BE2C (cell line): ENCODE measurements around the gene TAAR2.

Experiments
- DNase-seq: peaks from one replicate; pipeline ENCODE4 v3.0.0-alpha.2; 2020
- H3K27me3 ChIP-seq: fragments of 250-450 bp; sonication (Bioruptor Pico); 2 replicates; pipeline ENCODE4 v1.5.1; 2020; ENCODE audit warnings: mild to moderate bottlenecking
- H3K36me3 ChIP-seq: fragments of 250-450 bp; sonication (Bioruptor Pico); 2 replicates; pipeline ENCODE4 v1.5.1; 2020; ENCODE audit warnings: mild to moderate bottlenecking
- H3K4me1 ChIP-seq: fragments of 250-450 bp; sonication (Bioruptor Pico); 2 replicates; pipeline ENCODE4 v1.5.1; 2020
- H3K4me3 ChIP-seq: 2 replicates; pipeline ENCODE4 v1.5.1; 2011; ENCODE audit warnings: low read depth, low read length
- H3K9me3 ChIP-seq: fragments of 250-450 bp; sonication (Bioruptor Pico); 2 replicates; pipeline ENCODE4 v1.5.1; 2020
- CTCF ChIP-seq: IDR thresholded peaks from 2 replicates; pipeline ENCODE4 v1.5.1; 2012; ENCODE audit warnings: mild to moderate bottlenecking, low read depth, low read length

The TAAR2 gene

DNA sequence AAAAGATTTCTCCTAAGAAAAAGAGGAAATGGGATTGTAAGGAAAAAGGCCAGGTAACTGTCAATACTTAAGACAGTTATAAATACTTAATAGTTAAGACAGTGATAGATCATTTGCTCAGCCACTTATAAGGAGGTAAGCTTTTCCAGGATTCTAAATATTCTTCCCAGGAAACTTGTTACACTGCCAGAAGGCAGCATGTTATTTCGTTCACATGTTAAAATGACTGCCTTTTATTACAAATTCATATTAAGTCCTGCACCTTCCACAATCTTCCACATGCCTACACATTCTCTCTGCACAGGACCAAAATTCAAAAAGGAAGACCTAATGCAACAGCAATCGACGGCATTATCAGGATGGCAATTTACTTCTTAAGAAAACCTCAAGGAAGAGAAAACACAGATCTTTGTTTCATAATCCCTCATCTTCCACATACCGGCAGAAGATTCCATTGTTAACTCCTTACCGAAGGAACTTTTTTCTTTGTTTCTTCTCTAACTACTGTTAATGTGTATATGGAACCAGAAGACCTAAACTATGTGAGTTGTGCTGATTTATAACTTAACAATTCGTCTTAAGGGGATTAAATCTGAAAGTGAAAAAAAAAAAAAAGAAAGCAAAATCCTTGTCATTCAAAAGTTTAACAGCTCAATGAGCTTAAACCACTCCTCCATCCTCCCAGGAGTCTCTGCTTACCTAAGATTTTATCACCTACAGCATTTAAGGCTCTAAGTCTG is 799 bp downstream of the TAAR2 start:
- Histone ChIP-seq H3K4me3 (no peak overlapping the region), H3K9me3 (no peaks in the 10 kb centered on the region), H3K36me3 (no peaks in the 10 kb centered on the region), H3K4me1 (no peaks in the 10 kb centered on the region), H3K27me3 (peaks cover 19% of the 10 kb centered on the region; the same call in 1 of the 2 replicates)
- no peak for TF ChIP-seq CTCF
- DNase-seq = no peak

GRCh38 chr6:132616677-132617076 is 7.4 kb downstream of the TAAR2 start:
- no peaks in the 10 kb centered on the region for H3K9me3 ChIP-seq
- DNase-seq = no peak
- no peaks in the 10 kb centered on the region for H3K36me3 ChIP-seq
- peaks cover 68% of the 10 kb centered on the region for H3K27me3 ChIP-seq
- no peak overlapping the region for H3K4me3 ChIP-seq
- no peaks in the 10 kb centered on the region for H3K4me1 ChIP-seq
- no peak for TF ChIP-seq CTCF

GRCh38 chr6:132614554-132614953 is 9.5 kb downstream of the TAAR2 start:
- Histone ChIP-seq H3K4me3 (no peak overlapping the region), H3K9me3 (no peaks in the 10 kb centered on the region), H3K27me3 (peaks cover 66% of the 10 kb centered on the region), H3K4me1 (no peaks in the 10 kb centered on the region), H3K36me3 (no peaks in the 10 kb centered on the region)
- no peak for DNase-seq
- no peak for TF ChIP-seq CTCF

GRCh38 chr6:132612449-132613108 is 11.5 kb downstream of the TAAR2 start:
- no peak for DNase-seq
- Histone ChIP-seq H3K4me3 (no peak overlapping the region), H3K4me1 (no peaks in the 10 kb centered on the region), H3K9me3 (no peaks in the 10 kb centered on the region), H3K36me3 (no peaks in the 10 kb centered on the region), H3K27me3 (peaks cover 61% of the 10 kb centered on the region)
- no peak for TF ChIP-seq CTCF

DNA sequence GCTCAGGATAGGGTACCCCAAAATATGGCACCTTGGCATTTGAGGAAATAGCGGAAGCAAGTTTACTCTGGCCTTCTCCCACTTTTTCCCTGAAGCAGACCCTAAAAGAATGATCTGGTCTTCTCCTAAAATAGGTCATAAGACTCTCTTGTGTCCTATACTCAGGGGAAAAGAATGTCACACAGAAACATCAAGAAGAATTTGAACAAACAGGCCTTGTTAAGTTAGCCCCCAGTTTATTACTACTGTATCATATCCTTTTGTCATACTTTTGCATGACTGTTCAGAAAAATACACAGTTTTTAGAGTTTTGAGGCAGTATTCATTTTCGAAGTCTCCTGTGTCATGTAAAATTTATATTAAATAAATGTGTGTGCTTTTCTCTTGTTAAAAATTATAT is 12.5 kb downstream of the TAAR2 start:
- no peaks in the 10 kb centered on the region for H3K36me3 ChIP-seq
- H3K4me1 ChIP-seq = no peaks in the 10 kb centered on the region
- no peak overlapping the region for H3K4me3 ChIP-seq
- DNase-seq = no peak
- H3K27me3 ChIP-seq = peaks cover 61% of the 10 kb centered on the region
- H3K9me3 ChIP-seq = no peaks in the 10 kb centered on the region
- TF ChIP-seq CTCF = no peak
